Activated B cell treated with CpG ODN at 0.5 μM for 24 hours (primary cell): ENCODE measurements around the gene PRKCD. TPM values are rescaled to one million over a fixed set of nuclear protein-coding genes. Genes with fewer than 3 reads are reported as not detected.

Source experiments
- ATAC-seq: fragments of 200-7000 bp; cut with Tn5 transposase; one replicate; pipeline ENCODE4 v1.10.0; 2021; ENCODE audit warnings: low read depth, mild to moderate bottlenecking, moderate library complexity
- CTCF ChIA-PET: fragments of 350-600 bp; sonication (Branson Sonifier 250); formaldehyde crosslinking; loops from one replicate; lab custom pipeline; 2021; ENCODE audit warnings: antibody characterized with exemption; lab: Charles Lee
- POLR2A ChIA-PET: fragments of 350-600 bp; sonication (Branson Sonifier 250); formaldehyde crosslinking; loops from one replicate; lab custom pipeline; 2021; ENCODE audit warnings: antibody characterized with exemption; lab: Charles Lee
- DNase-seq: peaks from one replicate; pipeline ENCODE4 v3.0.0; 2022
- H3K27ac Mint-ChIP-seq: one replicate; pipeline ENCODE4 v1.8.0; 2020; ENCODE audit warnings: mixed read lengths
- H3K27me3 Mint-ChIP-seq: one replicate; pipeline ENCODE4 v1.8.0; 2021; ENCODE audit warnings: mixed read lengths
- H3K36me3 Mint-ChIP-seq: one replicate; pipeline ENCODE4 v1.8.0; 2021; ENCODE audit warnings: low read depth, mixed read lengths
- H3K4me1 Mint-ChIP-seq: one replicate; pipeline ENCODE4 v1.8.0; 2021; ENCODE audit warnings: mixed read lengths
- H3K4me3 Mint-ChIP-seq: one replicate; pipeline ENCODE4 v1.8.0; 2020; ENCODE audit warnings: mild to moderate bottlenecking, mixed read lengths
- H3K9me3 Mint-ChIP-seq: one replicate; pipeline ENCODE4 v1.8.0; 2020; ENCODE audit warnings: mixed read lengths
- CTCF ChIP-seq: fragments of 200-600 bp; IDR thresholded peaks from one replicate; pipeline ENCODE4 v1.8.0; 2022; ENCODE audit warnings: antibody characterized with exemption, mild to moderate bottlenecking
- intact Hi-C: fragments of 100-400 bp; cut with micrococcal nuclease; formaldehyde crosslinking; loops from one replicate; pipeline ENCODE4 v1.15.1; 2024
- total RNA-seq: library from RNA; stranded (reverse); gene quantifications from 2 replicates; pipeline ENCODE4 v1.2.3, GENCODE V29; 2022

The PRKCD gene
- total RNA-seq, 1 donor from 2014 or later: 60.4 TPM

DNA sequence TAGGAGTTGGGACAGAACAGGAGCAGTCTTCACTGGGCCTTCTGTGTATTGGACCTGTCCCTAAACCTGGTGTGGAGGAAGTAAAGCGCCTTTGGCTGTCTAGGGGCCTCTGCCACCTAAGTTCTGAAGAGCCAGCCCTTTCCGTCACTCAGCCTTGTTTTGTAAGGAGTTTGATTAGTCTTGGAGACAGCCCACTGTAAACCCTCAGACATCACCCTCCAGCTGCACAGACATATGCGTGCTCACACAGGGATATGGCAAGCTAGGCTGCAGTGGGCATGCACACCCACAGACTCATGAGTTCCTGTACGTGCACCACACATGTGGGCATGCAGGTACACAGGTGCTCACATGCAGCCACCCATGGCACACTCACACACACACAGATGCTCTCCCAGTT lies 5.2 kb downstream of the PRKCD start:
- H3K4me3 Mint-ChIP-seq: peak overlapping the region; percentile 1
- ATAC-seq: no peak
- no peaks in the 10 kb centered on the region for H3K9me3 Mint-ChIP-seq
- intact Hi-C loops: loop anchor here (10.0 kb wide), 1 partner anchor 631 kb away; the partner anchor contains the start of genes NT5DC2 and UQCC5
- no peak for DNase-seq
- TF ChIP-seq CTCF: no peak
- H3K4me1 Mint-ChIP-seq: peaks cover 83% of the 10 kb centered on the region
- no peaks in the 10 kb centered on the region for H3K27me3 Mint-ChIP-seq
- ChIA-PET CTCF (interaction anchor here (1.2 to 1.6 kb wide), 3 partner anchors 14 to 31 kb away, joined by 3 to 5 read pairs (median 4); no protein-coding TSS in a partner anchor), POLR2A (interaction anchor here (11.8 kb wide), 1 partner anchor 15 kb away, joined by 105 read pairs; no protein-coding TSS in a partner anchor)
- peak overlapping the region; percentile 79 for H3K27ac Mint-ChIP-seq
- H3K36me3 Mint-ChIP-seq: peaks cover 27% of the 10 kb centered on the region

GRCh38 chr3:53166781-53167291 lies 5.8 kb downstream of the PRKCD start:
- intact Hi-C loops: loop anchor here (10.0 kb wide), 1 partner anchor 632 kb away; the partner anchor contains the start of genes NT5DC2 and UQCC5
- TF ChIP-seq CTCF: no peak
- ATAC-seq (no peak), DNase-seq (no peak)
- ChIA-PET CTCF (interaction anchor here (1.0 kb wide), 1 partner anchor 8 kb away, joined by 3 read pairs; no protein-coding TSS in a partner anchor), POLR2A (interaction anchor here (0.5 to 11.8 kb wide), 4 partner anchors 8 to 1032 kb away, joined by 3 to 105 read pairs (median 4); no protein-coding TSS in a partner anchor)
- Mint-ChIP-seq H3K36me3 (peaks cover 23% of the 10 kb centered on the region), H3K27me3 (no peaks in the 10 kb centered on the region), H3K9me3 (no peaks in the 10 kb centered on the region), H3K27ac (peak overlapping the region; percentile 79), H3K4me1 (peaks cover 90% of the 10 kb centered on the region), H3K4me3 (no peak overlapping the region)

- Mint-ChIP-seq H3K27ac (peak overlapping the region; percentile 79), H3K36me3 (peaks cover 27% of the 10 kb centered on the region), H3K9me3 (no peaks in the 10 kb centered on the region), H3K4me1 (peaks cover 93% of the 10 kb centered on the region), H3K27me3 (no peaks in the 10 kb centered on the region), H3K4me3 (peak overlapping the region; percentile 62)
- CTCF ChIA-PET: interaction anchor here (1.0 kb wide), 1 partner anchor 8 kb away, joined by 3 read pairs; no protein-coding TSS in a partner anchor
- intact Hi-C loops: loop anchor here (10.0 kb wide), 1 partner anchor 633 kb away; the partner anchor contains the start of genes NT5DC2 and UQCC5
- ATAC-seq (peak; percentile 26), DNase-seq (no peak)
- POLR2A ChIA-PET: interaction anchor here (0.5 to 11.8 kb wide), 5 partner anchors 9 to 1033 kb away, joined by 3 to 105 read pairs (median 3); no protein-coding TSS in a partner anchor
- TF ChIP-seq CTCF: no peak
Measured at GRCh38 chr3:53167418-53168174, 6.6 kb downstream of the PRKCD start.

DNA sequence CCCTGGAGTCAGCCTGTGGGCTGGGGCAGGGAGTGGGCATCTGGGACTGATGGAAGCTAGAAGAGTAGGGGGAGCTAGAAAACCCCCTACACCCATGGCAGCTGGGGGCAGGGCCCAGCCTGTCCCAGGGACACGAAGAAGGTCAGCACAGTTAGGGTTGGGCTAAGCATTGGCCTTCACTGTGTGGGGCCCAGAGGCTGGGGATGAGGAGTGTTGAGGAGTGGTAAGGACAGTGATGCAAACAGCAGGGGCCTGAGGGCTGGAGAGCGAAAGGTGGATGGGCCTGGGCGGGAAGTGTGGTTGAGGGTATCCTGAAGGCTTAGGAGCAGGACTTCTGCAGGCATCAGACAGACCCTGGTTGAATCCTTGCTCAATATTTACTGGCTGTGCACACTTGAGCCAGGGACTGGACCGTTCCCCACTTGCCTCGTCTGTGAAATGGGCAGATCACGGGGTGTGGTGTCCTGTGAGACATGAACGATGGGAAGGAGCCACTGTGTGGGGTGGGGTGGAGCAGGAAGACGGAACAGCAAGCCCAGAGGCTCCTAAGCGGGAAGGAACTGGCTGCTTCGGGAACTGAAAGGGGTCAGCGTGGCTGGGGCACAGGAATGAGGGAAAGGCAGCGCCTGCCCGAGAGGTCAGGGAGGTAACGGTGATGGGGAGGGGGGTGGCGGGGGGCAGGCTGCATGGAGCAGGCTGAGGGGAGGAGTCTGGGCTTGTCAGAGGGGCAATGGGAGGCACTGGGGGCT lies 7.3 kb downstream of the PRKCD start:
- intact Hi-C loops: loop anchor here (10.0 kb wide), 1 partner anchor 634 kb away; the partner anchor contains the start of genes NT5DC2 and UQCC5
- no peak for DNase-seq
- Mint-ChIP-seq H3K27me3 (no peaks in the 10 kb centered on the region), H3K4me3 (peak overlapping the region; percentile 57), H3K9me3 (no peaks in the 10 kb centered on the region), H3K36me3 (peaks cover 26% of the 10 kb centered on the region), H3K27ac (peak overlapping the region; percentile 79), H3K4me1 (peaks cover 93% of the 10 kb centered on the region)
- ATAC-seq: no peak
- TF ChIP-seq CTCF: no peak
- ChIA-PET CTCF (no interaction called here), POLR2A (interaction anchor here (11.8 kb wide), 1 partner anchor 13 kb away, joined by 105 read pairs; no protein-coding TSS in a partner anchor)
